ENCODE data around the gene ZNF516. TPM values are rescaled to one million over a fixed set of nuclear protein-coding genes. Genes with fewer than 3 reads are reported as not detected.

Gene ZNF516
- total and polyA plus RNA-seq, 2 of the 13 experiments (the other 11 are each of a cell fraction or from before 2014, with no cell fraction given), result 16.6 to 18.7 TPM

- TF ChIP-seq ISL2 (CRISPR knock-in tag; IDR thresholded peaks at IDR 0.05) (no peak), SOX5 (CRISPR knock-in tag; IDR thresholded peaks at IDR 0.05; ENCODE audit: borderline replicate concordance) (no peak), KLF16 (CRISPR knock-in tag; IDR thresholded peaks at IDR 0.05) (peak in 1 of 2 experiments; percentile 25; a peak in 1 of 4 replicates), CHD2 (IDR thresholded peaks at IDR 0.05; ENCODE audit: low read depth, low read length) (0 out of 2 replicates have a peak, but pooled peaks have one; percentile 30), THRA (CRISPR knock-in tag; IDR thresholded peaks at IDR 0.05; ENCODE audit: borderline replicate concordance) (no peak), TGIF2 (CRISPR knock-in tag; IDR thresholded peaks at IDR 0.05) (no peak), CEBPG (CRISPR knock-in tag; IDR thresholded peaks at IDR 0.05) (peak; percentile 45), SKIL (CRISPR knock-in tag; IDR thresholded peaks at IDR 0.05; ENCODE audit: borderline replicate concordance) (no peak), PITX1 (CRISPR knock-in tag; IDR thresholded peaks at IDR 0.05) (no peak), CEBPZ (IDR thresholded peaks at IDR 0.05; ENCODE audit: low read length) (no peak), FOXK1 (CRISPR knock-in tag; IDR thresholded peaks at IDR 0.05; ENCODE audit: borderline replicate concordance, low read depth) (no peak), PATZ1 (CRISPR knock-in tag; IDR thresholded peaks at IDR 0.05) (peak; percentile 56; the same call in 1 of the 2 replicates), MED13 (CRISPR knock-in tag; IDR thresholded peaks at IDR 0.05) (0 out of 2 replicates have a peak, but pooled peaks have one; percentile 31), REL (CRISPR knock-in tag; conservative IDR thresholded peaks at IDR 0.05) (peak; percentile 30; the same call in 1 of the 2 replicates), ZNF414 (CRISPR knock-in tag; IDR thresholded peaks at IDR 0.05) (0 out of 2 replicates have a peak, but pooled peaks have one; percentile 21), GLI4 (CRISPR knock-in tag; IDR thresholded peaks at IDR 0.05; ENCODE audit: borderline replicate concordance) (0 out of 2 replicates have a peak, but pooled peaks have one; percentile 51), ZNF354B (CRISPR knock-in tag; IDR thresholded peaks at IDR 0.05) (no peak), ZNF737 (CRISPR knock-in tag; IDR thresholded peaks at IDR 0.05; ENCODE audit: borderline replicate concordance) (no peak)
Observed at GRCh38 chr18:76491776-76492668, 3.0 kb downstream of the ZNF516 start (continued).
